Peyer's patch (tissue), 4 donors: Measurements from ENCODE around the gene IDE. TPM values are rescaled to one million over a fixed set of nuclear protein-coding genes. Genes with fewer than 3 reads are reported as not detected.
A peak's percentile ranks its signal among the peaks of the same experiment; 100 is the strongest.
"Not testable (repeated sequence)": the region's sequence is repeated elsewhere in the genome, so short reads cannot be mapped to it uniquely, and the experiment has no call there.

Experiments used
- DNase-seq, 3 donors: peaks; one replicate each; pipeline ENCODE4 v3.0.0-alpha.2; 2017 to 2019
- H3K27ac ChIP-seq, 4 donors: fragments of 200-600 bp; sonication (generic); one replicate each; pipeline ENCODE4 v1.5.1; 2016 to 2019
- H3K27me3 ChIP-seq, 2 donors: fragments of 200-600 bp; sonication (generic); one replicate each; pipeline ENCODE4 v1.5.1; 2019
- H3K36me3 ChIP-seq, 3 donors: fragments of 200-600 bp; sonication (generic); one replicate each; pipeline ENCODE4 v1.5.1; 2016 to 2019
- H3K4me1 ChIP-seq, 4 donors: fragments of 200-600 bp; sonication (generic); one replicate each; pipeline ENCODE4 v1.5.1; 2016 to 2019
- H3K4me3 ChIP-seq, 4 donors: fragments of 200-600 bp; sonication (generic); 1 replicate in 3 of 4; 2 replicates in 1 of 4; pipeline ENCODE4 v1.5.1; 2016 to 2019; ENCODE audit warnings: mild to moderate bottlenecking in 1 of 4
- H3K9me3 ChIP-seq, 4 donors: fragments of 200-600 bp; sonication (generic); one replicate each; pipeline ENCODE4 v1.5.1; 2016 to 2019; ENCODE audit warnings: mild to moderate bottlenecking in 1 of 4
- POLR2A ChIP-seq, 2 donors: fragments of 450-650 bp; IDR thresholded peaks; one replicate each; pipeline ENCODE4 v1.5.1; 2017; ENCODE audit warnings: antibody characterized with exemption in 2 of 2, mild to moderate bottlenecking in 2 of 2, moderate library complexity in 2 of 2
- total RNA-seq, 4 donors: library from RNA; depleted of rRNA; stranded (reverse); fragments of >200 nt; gene quantifications; one replicate each; pipeline ENCODE4 v1.1.0, GENCODE V29; 2016
- TF ChIP-seq, protein P1 (sequence below), 6 experiments: fragments of 450-650 bp in 4 of 6; fragments of 200-600 bp in 2 of 6; sonication (generic) in 1 of 6; IDR thresholded peaks; one replicate each; pipeline ENCODE4 v1.5.1; 2017 to 2019; ENCODE audit warnings: antibody characterized with exemption in 6 of 6, mild to moderate bottlenecking in 3 of 6, moderate library complexity in 1 of 6

Gene IDE
- total RNA-seq, 4 donors from 2014 or later: 27.1 to 71.8 (median 31.7) TPM

DNA sequence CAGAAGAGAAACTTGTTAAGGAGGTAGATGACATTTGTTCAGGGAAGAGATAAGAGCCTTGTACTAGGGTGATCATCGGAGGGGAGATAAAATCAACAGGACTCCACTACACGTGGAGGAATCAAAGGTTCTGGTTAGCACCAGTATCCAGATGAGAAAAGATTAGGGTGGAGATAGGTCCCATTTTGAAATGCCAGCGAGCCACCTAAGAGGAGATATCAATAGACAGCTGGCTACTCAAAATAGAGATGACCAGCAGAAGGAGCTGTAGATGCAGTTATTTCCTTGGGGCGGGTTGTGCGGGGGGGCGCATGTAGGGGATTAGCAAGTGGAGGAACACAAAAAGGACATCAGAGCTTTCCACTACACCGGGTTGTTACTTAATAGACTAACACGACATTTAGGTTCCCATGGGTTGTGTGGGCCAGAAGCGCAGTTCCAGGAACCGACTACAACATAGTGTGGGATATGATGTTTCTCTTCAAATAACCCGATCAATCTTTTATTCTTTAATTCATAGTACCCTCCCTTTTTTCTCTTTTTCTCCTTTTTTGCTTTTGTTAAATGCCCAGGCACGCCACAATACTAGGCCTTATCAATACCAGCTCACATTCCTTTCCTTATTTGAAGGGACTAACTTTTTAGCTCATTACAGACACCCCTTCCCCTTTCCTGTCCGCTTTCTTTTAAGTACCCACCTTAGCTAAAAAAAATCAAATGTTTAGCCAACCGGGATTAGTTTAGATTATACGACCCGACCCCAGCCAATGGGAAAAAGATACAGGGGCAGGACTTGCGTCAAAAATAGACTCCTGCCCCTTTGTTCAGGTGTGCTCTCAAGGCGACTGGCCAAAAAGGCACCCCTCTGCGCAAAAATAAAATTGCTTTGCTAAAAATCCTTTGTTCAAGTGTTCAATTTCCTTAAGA, 17.0 kb upstream of the IDE start:
- TF ChIP-seq POLR2A (IDR thresholded peaks at IDR 0.05): no peak
- TF ChIP-seq, protein P1, sequence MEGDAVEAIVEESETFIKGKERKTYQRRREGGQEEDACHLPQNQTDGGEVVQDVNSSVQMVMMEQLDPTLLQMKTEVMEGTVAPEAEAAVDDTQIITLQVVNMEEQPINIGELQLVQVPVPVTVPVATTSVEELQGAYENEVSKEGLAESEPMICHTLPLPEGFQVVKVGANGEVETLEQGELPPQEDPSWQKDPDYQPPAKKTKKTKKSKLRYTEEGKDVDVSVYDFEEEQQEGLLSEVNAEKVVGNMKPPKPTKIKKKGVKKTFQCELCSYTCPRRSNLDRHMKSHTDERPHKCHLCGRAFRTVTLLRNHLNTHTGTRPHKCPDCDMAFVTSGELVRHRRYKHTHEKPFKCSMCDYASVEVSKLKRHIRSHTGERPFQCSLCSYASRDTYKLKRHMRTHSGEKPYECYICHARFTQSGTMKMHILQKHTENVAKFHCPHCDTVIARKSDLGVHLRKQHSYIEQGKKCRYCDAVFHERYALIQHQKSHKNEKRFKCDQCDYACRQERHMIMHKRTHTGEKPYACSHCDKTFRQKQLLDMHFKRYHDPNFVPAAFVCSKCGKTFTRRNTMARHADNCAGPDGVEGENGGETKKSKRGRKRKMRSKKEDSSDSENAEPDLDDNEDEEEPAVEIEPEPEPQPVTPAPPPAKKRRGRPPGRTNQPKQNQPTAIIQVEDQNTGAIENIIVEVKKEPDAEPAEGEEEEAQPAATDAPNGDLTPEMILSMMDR (IDR thresholded peaks at IDR 0.05): peak in 1 of 6 experiments; percentile 33
- DNase-seq: peak; percentile 51 to 66 (median 53)
- Histone ChIP-seq H3K36me3 (no peaks in the 10 kb centered on the region), H3K27me3 (no peaks in the 10 kb centered on the region), H3K27ac (peak overlapping the region; percentile 85 to 96 (median 90)), H3K4me3 (peak overlapping the region; percentile 49 to 85 (median 69)), H3K9me3 (no peaks in the 10 kb centered on the region), H3K4me1 (peaks cover 0 to 8% (median 0%) of the 10 kb centered on the region in 4 donors)

DNA sequence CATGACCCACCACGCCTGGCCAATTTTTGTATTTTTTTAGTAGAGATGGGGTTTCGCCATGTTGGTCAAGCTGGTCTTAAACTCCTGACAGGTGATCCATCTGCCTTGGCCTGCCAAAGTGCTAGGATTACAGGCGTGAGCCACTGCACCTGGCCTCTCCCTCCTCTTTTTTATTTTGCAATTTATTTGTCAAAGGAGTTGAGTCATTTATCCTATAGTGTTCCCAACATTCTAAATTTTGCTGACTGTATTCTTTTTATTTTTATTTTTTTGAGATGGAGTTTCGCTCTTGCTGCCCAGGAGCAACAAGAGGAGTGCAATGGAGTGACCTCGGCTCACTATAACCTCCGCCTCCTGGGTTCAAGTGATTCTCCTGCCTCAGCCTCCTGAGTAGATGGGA, 8.5 kb upstream of the IDE start:
- H3K36me3 ChIP-seq, H3K9me3 ChIP-seq, H3K4me1 ChIP-seq, H3K4me3 ChIP-seq, H3K27ac ChIP-seq, DNase-seq, H3K27me3 ChIP-seq: not testable (repeated sequence)

DNA sequence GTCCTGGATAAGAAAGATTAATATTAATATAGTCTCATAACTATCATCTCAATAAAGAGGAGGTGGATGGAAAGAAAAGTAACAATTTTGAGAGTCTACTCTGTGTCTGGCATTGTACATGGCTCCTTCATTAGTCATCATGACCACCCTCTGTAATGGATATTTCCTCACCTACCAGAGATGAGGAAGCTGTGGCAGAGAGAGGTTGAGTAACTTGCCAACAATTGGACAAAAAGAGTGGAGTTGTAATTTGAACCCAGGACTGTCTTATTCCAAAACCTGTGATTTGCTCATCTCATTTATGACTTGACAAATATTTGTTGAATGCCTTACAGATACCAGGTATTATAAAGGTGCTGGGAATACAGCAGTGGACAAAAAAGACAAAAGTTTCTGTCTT, 2.1 kb upstream of the IDE start:
- Histone ChIP-seq H3K27me3 (no peaks in the 10 kb centered on the region), H3K4me1 (peaks cover 0 to 21% (median 2%) of the 10 kb centered on the region in 4 donors), H3K27ac (no peak overlapping the region), H3K4me3 (no peak overlapping the region), H3K9me3 (no peaks in the 10 kb centered on the region), H3K36me3 (no peaks in the 10 kb centered on the region)
- DNase-seq: no peak
- TF ChIP-seq POLR2A (IDR thresholded peaks at IDR 0.05): no peak
- TF ChIP-seq, protein P1 (IDR thresholded peaks at IDR 0.05): no peak

DNA sequence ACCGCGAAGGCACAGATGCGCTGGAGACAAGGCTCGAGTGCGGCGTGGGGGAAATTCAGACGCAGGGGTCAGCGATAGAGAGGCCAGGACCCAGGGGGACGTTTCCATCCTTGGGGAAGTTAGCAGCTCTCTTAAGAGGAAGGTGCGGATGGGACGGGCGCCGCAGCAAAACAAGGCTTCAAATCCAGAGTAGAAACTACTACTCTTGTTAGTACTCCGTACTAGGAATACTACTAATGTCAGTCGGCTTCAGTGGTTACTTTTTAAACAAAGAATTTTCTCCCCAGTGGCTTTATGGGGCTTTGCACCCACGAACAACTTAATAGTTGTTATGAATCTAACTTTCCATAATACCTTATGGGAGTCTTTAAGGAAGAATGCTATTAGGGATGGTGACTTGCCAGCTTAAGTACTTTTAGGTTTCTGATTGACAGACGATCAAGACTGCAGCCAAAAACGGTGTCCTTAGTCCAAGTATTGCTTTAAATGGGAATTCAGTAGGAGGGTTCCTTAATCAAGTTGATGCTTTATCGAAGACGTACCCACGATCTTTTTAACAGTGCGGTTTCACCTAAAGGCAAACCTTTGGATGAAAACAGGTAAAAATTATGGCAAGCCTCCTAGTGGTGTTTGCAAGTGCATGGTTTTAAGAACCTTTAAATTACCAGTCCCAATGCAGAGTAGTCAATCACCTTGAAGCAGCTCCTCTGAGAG, 812 bp upstream of the IDE start:
- peak overlapping the region; percentile 90 to 97 (median 94) for H3K27ac ChIP-seq
- H3K9me3 ChIP-seq: no peaks in the 10 kb centered on the region
- peak overlapping the region; percentile 76 to 95 (median 90) for H3K4me3 ChIP-seq
- H3K4me1 ChIP-seq: peaks cover 0 to 26% (median 2%) of the 10 kb centered on the region in 4 donors
- TF ChIP-seq, protein P1 (IDR thresholded peaks at IDR 0.05): peak in 3 of 6 experiments; percentile 8 to 25 (median 17)
- TF ChIP-seq POLR2A (IDR thresholded peaks at IDR 0.05): no peak
- H3K27me3 ChIP-seq: no peaks in the 10 kb centered on the region
- DNase-seq: no peak
- H3K36me3 ChIP-seq: no peaks in the 10 kb centered on the region

DNA sequence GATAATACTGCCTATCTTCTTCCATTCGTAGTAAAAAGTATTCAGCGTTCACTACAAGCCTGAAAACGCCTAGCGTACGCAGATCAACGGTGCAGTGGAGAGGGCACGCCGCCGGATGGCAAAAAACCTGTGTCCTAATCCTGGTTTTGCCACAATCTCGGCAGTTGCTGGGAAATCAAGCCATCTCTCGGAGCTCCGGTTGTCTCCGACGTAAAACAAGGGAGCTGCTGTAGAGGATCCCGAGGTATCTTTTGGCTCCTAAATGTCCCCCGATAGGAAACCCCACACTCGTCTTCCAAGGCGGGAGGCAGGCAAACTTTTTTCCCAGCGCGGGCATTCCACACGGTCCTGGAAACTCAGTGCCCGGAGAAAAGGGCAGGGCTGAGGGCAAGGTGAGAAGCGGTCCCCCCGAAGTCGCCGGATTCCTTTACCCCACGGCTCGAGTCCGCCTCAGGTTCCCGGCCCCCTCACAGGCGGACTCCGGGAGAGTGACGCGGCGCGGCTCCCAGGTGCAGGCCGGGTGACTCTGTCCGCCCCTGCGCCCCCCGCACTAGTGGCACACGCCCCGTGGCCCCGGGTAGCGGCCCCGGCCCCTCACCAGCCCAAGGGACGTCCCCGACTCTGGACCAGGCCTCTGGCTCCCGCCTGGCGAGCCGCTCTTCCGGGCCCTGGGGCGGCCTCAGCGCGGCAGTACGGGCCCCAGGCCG, 649 bp downstream of the IDE start:
- DNase-seq: peak; percentile 41 to 56 (median 52)
- Histone ChIP-seq H3K27ac (peak overlapping the region; percentile 90 to 97 (median 94)), H3K4me1 (peaks cover 0 to 26% (median 2%) of the 10 kb centered on the region in 4 donors), H3K36me3 (no peaks in the 10 kb centered on the region), H3K27me3 (no peaks in the 10 kb centered on the region), H3K4me3 (peak overlapping the region; percentile 76 to 95 (median 90)), H3K9me3 (no peaks in the 10 kb centered on the region)
- TF ChIP-seq, protein P1 (IDR thresholded peaks at IDR 0.05): peak in 2 of 6 experiments; percentile 7 to 8
- TF ChIP-seq POLR2A (IDR thresholded peaks at IDR 0.05): no peak
